Endothelial cell of umbilical vein (primary cell): Measurements from ENCODE around the gene SH3GL1. TPM values are rescaled to one million over a fixed set of nuclear protein-coding genes. Genes with fewer than 3 reads are reported as not detected.

Source experiments
- BruUV-seq: library from RNA; stranded (reverse); fragments of 400-500 nt; replicated peaks from 2 replicates; lab custom pipeline; 2021; lab: Mats Ljungman, UMichigan
- CTCF ChIA-PET: fragments of 300-600, 350-600 bp; sonication (Branson Sonifier 250); formaldehyde crosslinking; loops from one replicate; lab custom pipeline; 2021; ENCODE audit warnings: antibody characterized with exemption, inconsistent platforms; lab: Charles Lee
- POLR2A ChIA-PET: fragments of 300-600, 350-600 bp; sonication (Branson Sonifier 250); formaldehyde crosslinking; loops from one replicate; lab custom pipeline; 2021; ENCODE audit warnings: antibody characterized with exemption, inconsistent platforms; lab: Charles Lee
- DNase-seq: peaks from one replicate; pipeline ENCODE4 v3.0.0-alpha.2; 2011; ENCODE audit warnings: low read depth, low spot score
- FAIRE-seq: peaks from 2 replicates; lab custom pipeline; 2011; peaks lifted over from hg19 to GRCh38; lab: Jason Lieb, UNC
- H2AFZ ChIP-seq: 2 replicates; pipeline ENCODE4 v1.6.0; 2012; ENCODE audit warnings: low read depth, low read length, control low read depth, inconsistent platforms
- H3K27ac ChIP-seq: 2 replicates; pipeline ENCODE4 v1.5.1; 2011; ENCODE audit warnings: low read depth, mild to moderate bottlenecking, control low read depth, low read length, moderate library complexity; ENCODE audit not compliant: insufficient read depth
- H3K27me3 ChIP-seq, 2 experiments: 2 replicates each; pipeline versions ENCODE4 v1.6.0 to v1.6.1; 2011; ENCODE audit warnings: low read length in 2 of 2, mixed read lengths in 1 of 2; ENCODE audit not compliant: control insufficient read depth in 2 of 2, insufficient read depth in 2 of 2
- H3K36me3 ChIP-seq, 2 experiments: 2 replicates in 1 of 2; 3 replicates in 1 of 2; pipeline ENCODE4 v1.5.1; 2011; ENCODE audit warnings: low read length in 2 of 2, mild to moderate bottlenecking in 1 of 2, moderate library complexity in 1 of 2; ENCODE audit not compliant: control insufficient read depth in 2 of 2, insufficient read depth in 2 of 2; ENCODE audit errors: extremely low read depth in 1 of 2
- H3K4me1 ChIP-seq: 3 replicates; pipeline ENCODE4 v1.5.1; 2011; ENCODE audit warnings: mild to moderate bottlenecking, low read length; ENCODE audit not compliant: control insufficient read depth, insufficient read depth; ENCODE audit errors: extremely low read depth
- H3K4me2 ChIP-seq: 2 replicates; pipeline ENCODE4 v1.6.1; 2011; ENCODE audit warnings: low read length, control low read depth, mixed read lengths; ENCODE audit not compliant: insufficient read depth
- H3K4me3 ChIP-seq, 3 experiments: fragments of 200-600 bp in 1 of 3; sonication (generic), shearing (Covaris generic) in 1 of 3; replicated peaks in 1 of 3; 2 replicates each; pipeline ENCODE4 v1.5.1; 2011 to 2016; ENCODE audit warnings: control low read depth in 3 of 3, low read length in 3 of 3, mild to moderate bottlenecking in 2 of 3, inconsistent platforms in 1 of 3, low read depth in 1 of 3, moderate library complexity in 1 of 3; ENCODE audit not compliant: insufficient read depth in 1 of 3
- H3K79me2 ChIP-seq: 2 replicates; pipeline ENCODE4 v1.6.0; 2012; ENCODE audit warnings: low read length, inconsistent platforms; ENCODE audit not compliant: control insufficient read depth, insufficient read depth
- H3K9ac ChIP-seq: replicated peaks from 2 replicates; pipeline ENCODE3; 2011; ENCODE audit warnings: low read length, control low read depth; ENCODE audit not compliant: insufficient read depth; ENCODE audit errors: extremely low read depth
- H3K9me1 ChIP-seq: replicated peaks from 3 replicates; pipeline ENCODE4 v1.6.0; 2011; ENCODE audit warnings: mild to moderate bottlenecking, low read length; ENCODE audit not compliant: control insufficient read depth, insufficient read depth; ENCODE audit errors: extremely low read depth
- H3K9me3 ChIP-seq: replicated peaks from 2 replicates; pipeline ENCODE4 v1.5.1; 2012; ENCODE audit warnings: low read length, inconsistent platforms; ENCODE audit not compliant: control insufficient read depth, insufficient read depth
- H4K20me1 ChIP-seq: replicated peaks from 2 replicates; pipeline ENCODE3; 2011; ENCODE audit warnings: mild to moderate bottlenecking, low read length; ENCODE audit not compliant: control insufficient read depth, insufficient read depth; ENCODE audit errors: extremely low read depth
- CTCF ChIP-seq, 2 donors: IDR thresholded peaks; 1 replicate in 1 of 2; 2 replicates in 1 of 2; pipeline ENCODE4 v1.5.1; 2011; ENCODE audit warnings: low read length in 2 of 2, mild to moderate bottlenecking in 2 of 2, moderate library complexity in 2 of 2, control low read depth in 1 of 2, inconsistent platforms in 1 of 2, low read depth in 1 of 2; ENCODE audit not compliant: insufficient read depth in 1 of 2; ENCODE audit errors: extremely low read depth in 1 of 2
- EZH2 ChIP-seq: IDR thresholded peaks from 2 replicates; pipeline ENCODE4 v1.6.1; 2012; ENCODE audit warnings: borderline replicate concordance, low read depth, mild to moderate bottlenecking, moderate library complexity, low read length, inconsistent platforms; ENCODE audit not compliant: severe bottlenecking
- FOS ChIP-seq: IDR thresholded peaks from 2 replicates; pipeline ENCODE4 v1.6.1; 2011; ENCODE audit warnings: mild to moderate bottlenecking, low read length, moderate library complexity, borderline replicate concordance; ENCODE audit not compliant: insufficient read depth
- GATA2 ChIP-seq: IDR thresholded peaks from 2 replicates; pipeline ENCODE4 v1.7.0; 2011; ENCODE audit warnings: low read depth, mild to moderate bottlenecking, moderate library complexity, mixed read lengths, low read length; ENCODE audit not compliant: insufficient read length, insufficient read depth
- JUN ChIP-seq: IDR thresholded peaks from 2 replicates; pipeline ENCODE4 v1.6.1; 2011; ENCODE audit warnings: borderline replicate concordance, low read depth; ENCODE audit not compliant: insufficient read length, insufficient read depth
- MYC ChIP-seq: IDR thresholded peaks from one replicate; pipeline ENCODE4 v1.6.1; 2011; ENCODE audit warnings: mild to moderate bottlenecking, low read depth, low read length
- POLR2A ChIP-seq: IDR thresholded peaks from 2 replicates; pipeline ENCODE4 v1.6.1; 2012; ENCODE audit warnings: low read depth, mild to moderate bottlenecking, control low read depth, low read length
- POLR2AphosphoS5 ChIP-seq: IDR thresholded peaks from 2 replicates; pipeline ENCODE4 v1.6.1; 2012; ENCODE audit warnings: low read depth, mild to moderate bottlenecking, control low read depth, low read length, moderate library complexity; ENCODE audit not compliant: insufficient read depth
- dilution Hi-C: fragments of 300-500 bp; cut with MboI; formaldehyde crosslinking; loops from one replicate; pipeline ENCODE4 v1.15.0; 2019; ENCODE audit warnings: low sequenced_read_pairs; ENCODE audit not compliant: extremely low pct_ligation_motif_present
- intact Hi-C: fragments of 100-400 bp; cut with micrococcal nuclease; formaldehyde crosslinking; loops from one replicate; pipeline ENCODE4 v1.10.0; 2022
- polyA plus RNA-seq, 4 experiments: library from polyadenylated mRNA; depleted of rRNA in 3 of 4; stranded (reverse) in 3 of 4; unstranded in 1 of 4; fragments of >200 nt; gene quantifications; 2 replicates each; pipeline versions ENCODE4 v1.2.1 to v1.2.3, GENCODE V29; 2011 to 2012; ENCODE audit warnings: missing spikeins in 1 of 4
- total RNA-seq: library from RNA; stranded (reverse); gene quantifications from 2 replicates; pipeline ENCODE4 v1.2.3, GENCODE V29; 2021
- TF ChIP-seq, protein P1 (sequence below): IDR thresholded peaks from 2 replicates; pipeline ENCODE4 v1.6.1; 2011; ENCODE audit not compliant: insufficient read depth, insufficient read length

The SH3GL1 gene
- total and polyA plus RNA-seq, 2 donors (not counting 3 experiments of a cell fraction or from before 2014, with no cell fraction given), result 143 to 145 TPM

- Histone ChIP-seq H3K4me1 (no peaks in the 10 kb centered on the region), H3K9ac (no peak overlapping the region), H3K36me3 (no peaks in the 10 kb centered on the region), H3K9me3 (no peaks in the 10 kb centered on the region), H3K4me3 (no peak overlapping the region), H3K79me2 (peaks cover 20% of the 10 kb centered on the region), H3K27ac (no peak overlapping the region), H4K20me1 (no peaks in the 10 kb centered on the region), H2AFZ (no peak overlapping the region), H3K9me1 (no peaks in the 10 kb centered on the region), H3K4me2 (no peak overlapping the region), H3K27me3 (no peaks in the 10 kb centered on the region)
- no peak for DNase-seq
- TF ChIP-seq EZH2, result no peak
- no peak for TF ChIP-seq POLR2AphosphoS5
- no peak for TF ChIP-seq POLR2A
- TF ChIP-seq MYC, result no peak
- TF ChIP-seq JUN, result no peak
- TF ChIP-seq, protein P1, sequence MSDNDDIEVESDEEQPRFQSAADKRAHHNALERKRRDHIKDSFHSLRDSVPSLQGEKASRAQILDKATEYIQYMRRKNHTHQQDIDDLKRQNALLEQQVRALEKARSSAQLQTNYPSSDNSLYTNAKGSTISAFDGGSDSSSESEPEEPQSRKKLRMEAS, result no peak
- TF ChIP-seq CTCF (IDR thresholded peaks at IDR 0.05; ENCODE audit: extremely low read depth in 1 of 2, insufficient read depth in 1 of 2, low read depth in 1 of 2, low read length in 2 of 2), result no peak
- no peak for TF ChIP-seq GATA2
- no peak for TF ChIP-seq FOS
- CTCF ChIA-PET, result no interaction called here
- dilution Hi-C loops (loop anchor here (10.0 kb wide), 1 partner anchor 49 kb away; no protein-coding TSS in a partner anchor), intact Hi-C loops (no loop called here)
- POLR2A ChIA-PET, result no interaction called here
- FAIRE-seq, result peak; percentile 49
- BruUV-seq, result no TSS peak
These were observed 13.9 kb upstream of the SH3GL1 start for GRCh38 chr19:4414144-4414799.
